Adipose tissue (tissue), 3 donors: ENCODE data around the gene CSF2. TPM values are rescaled to one million over a fixed set of nuclear protein-coding genes. Genes with fewer than 3 reads are reported as not detected.
"Not testable (repeated sequence)": the region's sequence is repeated elsewhere in the genome, so short reads cannot be mapped to it uniquely, and the experiment has no call there.

Experiments used
- H3K27ac ChIP-seq: one replicate; pipeline ENCODE4 v1.5.1; 2013; ENCODE audit warnings: low read depth, low read length
- WGBS, 3 donors: extraction: QIAGEN DNeasy Blood & Tissue Kit; methylation state at CpG; one replicate each; pipeline ENCODE4 v1.1.7; 2013; 5-methylcytosine and 5-hydroxymethylcytosine counted together
- polyA plus RNA-seq, 3 donors: library from polyadenylated mRNA; stranded (reverse); fragments of 200-250 nt; gene quantifications; one replicate each; pipeline ENCODE4 v1.2.3, GENCODE V29; 2013
- donor health status: healthy with polysubstance abuse.
- donor health status: Bipolar disorder and iron deficiency.
- donor health status: healthy.

Gene CSF2
- polyA plus RNA-seq, 3 donors = 0.10 TPM; not detected in 2

DNA sequence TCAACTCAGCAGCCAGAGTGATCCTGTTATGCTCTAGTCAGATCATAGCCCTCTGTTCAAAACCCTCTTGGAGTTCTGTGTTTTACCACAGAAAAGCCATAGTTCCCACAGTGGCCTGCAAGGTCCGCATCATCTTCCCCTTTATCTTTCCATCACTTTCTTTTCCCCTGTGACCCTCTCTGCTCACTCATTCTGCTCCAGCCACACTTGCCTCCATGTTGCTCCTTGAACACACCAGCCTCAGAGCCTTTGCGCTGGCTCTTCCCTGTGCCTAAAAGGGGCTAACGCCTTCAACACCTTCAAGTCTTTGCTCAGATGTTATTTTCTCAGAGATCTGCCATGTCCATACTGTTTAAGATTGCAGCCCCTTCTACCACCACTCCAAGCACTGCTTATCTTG lies 26.3 kb downstream of the CSF2 start:
- 84 to 87% (median 87%) methylated on average over 3 of the region's 3 CpGs for WGBS, 3 donors
- H3K27ac ChIP-seq = no peak overlapping the region

DNA sequence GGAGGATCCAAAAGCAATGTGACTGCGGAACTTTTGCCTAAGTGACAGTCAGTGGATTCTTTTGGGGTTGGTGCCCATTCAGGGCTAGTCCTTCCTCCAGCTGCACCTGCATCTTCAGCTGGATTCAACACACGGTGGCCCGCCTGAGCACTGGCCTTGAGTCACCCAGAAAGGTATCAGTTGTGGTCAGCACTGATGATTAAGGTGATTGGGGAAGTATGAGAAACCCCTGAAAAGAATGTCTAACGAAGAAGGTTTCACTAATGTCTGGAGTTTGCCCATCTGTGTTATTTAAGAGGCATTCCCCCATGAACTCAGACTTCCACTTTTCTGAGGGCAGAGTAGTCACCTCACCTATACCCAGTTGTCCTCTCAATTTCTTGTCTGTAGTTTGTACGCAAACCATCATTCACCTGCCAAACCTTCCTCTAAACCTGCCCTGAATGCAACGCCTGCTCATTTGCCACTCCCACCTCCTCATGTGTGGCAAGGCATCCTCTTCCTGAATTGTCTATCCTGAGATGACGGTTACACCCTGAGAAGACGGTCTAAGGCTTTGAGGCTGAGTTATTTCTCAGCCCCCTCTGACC lies 27.2 kb downstream of the CSF2 start:
- H3K27ac ChIP-seq = no peak overlapping the region
- 55 to 77% (median 69%) methylated on average over 8 of the region's 8 CpGs for WGBS, 3 donors

DNA sequence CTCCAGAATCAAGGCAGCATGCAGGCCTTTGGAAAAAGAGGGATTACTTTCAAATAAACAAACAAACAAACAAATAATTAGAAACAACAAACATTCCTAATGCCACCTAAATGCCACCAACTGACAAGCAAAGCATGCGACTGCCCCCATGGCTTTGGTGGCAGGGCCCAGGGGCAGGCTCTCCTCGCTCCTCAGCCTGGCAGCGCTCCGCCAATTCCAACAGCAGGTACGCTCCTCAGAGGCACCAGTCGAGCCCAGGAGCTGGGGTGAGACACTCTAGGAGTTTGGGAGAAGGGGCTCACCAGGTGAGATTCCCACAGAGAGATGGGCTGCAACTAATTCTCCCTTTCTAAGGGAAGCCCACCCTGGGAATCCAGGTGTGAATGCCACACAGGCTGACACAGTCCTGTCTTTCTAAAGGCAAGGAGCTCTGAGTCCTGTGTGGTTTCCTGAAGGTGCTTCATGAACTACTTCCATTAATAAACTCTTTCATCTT lies 27.8 kb downstream of the CSF2 start:
- WGBS, 3 donors = 94 to 99% (median 96%) methylated on average over 6 of the region's 6 CpGs
- no peak overlapping the region for H3K27ac ChIP-seq

DNA sequence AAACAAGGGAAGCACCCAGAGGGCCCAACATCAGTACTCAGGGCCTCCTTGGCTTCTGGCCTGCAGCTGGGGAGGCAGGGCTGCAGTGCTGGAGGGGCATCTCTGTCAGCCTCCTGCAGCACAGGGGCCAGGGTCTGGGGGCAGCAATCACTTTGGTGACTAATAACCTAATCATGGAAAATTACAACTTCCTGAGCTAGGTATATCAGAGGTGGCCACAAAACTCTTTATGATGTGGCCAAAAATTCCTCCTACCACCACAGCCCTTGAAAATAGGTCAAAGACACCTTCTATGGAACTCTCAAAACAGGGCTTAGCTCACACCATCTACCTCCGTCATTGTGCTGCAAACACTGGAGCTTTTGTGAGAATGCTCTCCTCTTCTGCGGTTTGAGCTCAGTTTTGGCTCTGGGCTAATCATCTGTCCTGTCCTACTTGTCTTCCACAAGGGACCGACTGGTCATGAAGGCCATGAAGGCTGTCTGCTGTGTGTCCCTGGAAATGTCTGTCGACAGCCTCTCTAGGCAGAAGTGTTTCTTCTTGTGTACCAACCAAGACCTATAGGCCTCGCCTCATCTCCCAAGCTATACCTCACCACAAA lies 28.6 kb downstream of the CSF2 start:
- no peak overlapping the region for H3K27ac ChIP-seq
- WGBS, 3 donors = 88 to 94% (median 90%) methylated on average over 5 of the region's 5 CpGs

DNA sequence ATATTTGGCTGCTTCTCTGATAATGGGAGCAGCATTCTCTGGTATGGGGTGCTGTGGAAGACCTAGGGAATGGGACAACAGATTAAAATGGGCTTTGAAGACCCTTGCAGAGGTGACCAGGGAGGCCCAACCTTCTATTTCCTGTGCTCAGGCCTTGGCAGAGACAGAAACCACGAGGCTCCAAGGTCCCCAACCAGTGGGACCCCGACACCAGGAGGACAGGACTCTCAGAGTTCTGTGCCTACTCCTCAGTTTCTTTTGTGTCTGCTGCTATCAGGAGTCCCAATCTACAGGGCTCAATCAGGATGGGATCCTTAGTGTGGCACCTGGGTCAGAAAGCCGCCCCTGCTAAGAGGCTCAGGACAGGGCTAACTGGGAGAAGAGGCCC lies 29.3 kb downstream of the CSF2 start:
- H3K27ac ChIP-seq = no peak overlapping the region
- WGBS, 3 donors = 64 to 70% (median 70%) methylated on average over 3 of the region's 3 CpGs

DNA sequence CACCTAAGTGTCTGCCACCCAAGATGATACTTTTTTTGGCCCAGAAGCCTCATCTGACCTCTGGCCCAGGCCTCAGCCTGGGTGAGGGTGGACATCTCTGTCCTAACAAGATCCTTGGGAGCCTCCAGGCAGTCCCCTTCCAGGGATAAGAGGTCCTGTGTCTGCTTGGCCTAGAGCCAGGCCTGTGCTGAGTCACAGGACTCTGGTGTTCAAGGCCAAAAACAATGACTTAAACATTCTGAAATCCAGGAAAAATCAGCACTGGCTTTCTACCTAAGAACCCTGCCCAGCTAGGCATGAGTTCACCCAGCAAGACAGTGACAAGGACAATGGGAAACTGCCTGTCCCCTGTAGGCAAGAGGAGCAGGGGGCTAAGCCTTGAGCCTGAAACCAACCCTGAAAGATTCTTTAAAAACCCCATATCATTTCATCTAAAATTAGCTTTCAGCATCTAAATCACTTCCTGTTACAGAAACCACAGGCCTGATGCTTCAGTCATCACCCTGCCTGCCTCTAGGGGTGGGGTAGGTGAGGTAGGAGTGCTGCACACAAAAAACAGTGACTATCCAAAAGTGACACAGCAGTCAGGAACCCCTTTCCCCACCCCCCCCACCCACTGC lies 29.9 kb downstream of the CSF2 start:
- H3K27ac ChIP-seq = no peak overlapping the region

DNA sequence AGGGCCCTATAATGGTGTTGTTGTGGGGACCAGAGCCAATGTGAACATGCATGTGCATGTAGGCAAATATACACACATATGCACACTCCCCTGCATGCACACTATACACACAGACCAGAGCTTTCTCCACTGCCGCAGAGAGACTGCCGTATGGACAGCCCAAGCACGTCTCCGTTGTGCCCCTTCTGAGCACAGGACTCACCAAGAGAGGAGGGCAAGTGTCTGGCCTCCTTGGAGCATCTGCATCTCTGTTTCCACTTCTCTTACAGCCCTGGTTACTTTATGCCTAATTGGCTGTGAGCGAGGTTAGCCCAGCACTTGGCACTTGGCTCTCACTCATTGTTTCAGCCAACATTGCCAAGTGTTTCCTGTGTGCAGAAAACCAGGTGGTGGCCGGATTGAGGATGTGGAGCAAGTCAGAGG lies 30.4 kb downstream of the CSF2 start:
- WGBS, 3 donors = 62 to 85% (median 63%) methylated on average over 6 of the region's 6 CpGs
- H3K27ac ChIP-seq = no peak overlapping the region

DNA sequence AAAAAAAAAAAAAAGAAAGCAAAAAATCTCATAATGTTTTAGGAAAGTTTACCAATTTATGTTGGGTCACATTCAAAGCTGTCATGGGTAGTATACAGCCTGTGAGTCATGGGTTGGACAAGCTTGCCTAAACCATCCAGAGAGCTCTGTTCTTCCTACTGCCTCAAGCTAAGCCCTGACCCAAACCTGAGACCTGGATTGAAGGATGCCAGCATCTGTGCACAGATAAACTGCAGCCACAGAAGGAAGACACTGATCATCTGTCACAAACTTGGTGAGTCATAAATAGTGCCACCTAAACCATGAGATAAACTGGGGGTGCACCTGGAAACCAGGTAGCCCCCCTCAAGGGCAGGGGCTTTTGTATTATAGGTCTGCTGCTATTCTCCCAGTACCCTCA lies 31.0 kb downstream of the CSF2 start:
- no peak overlapping the region for H3K27ac ChIP-seq

DNA sequence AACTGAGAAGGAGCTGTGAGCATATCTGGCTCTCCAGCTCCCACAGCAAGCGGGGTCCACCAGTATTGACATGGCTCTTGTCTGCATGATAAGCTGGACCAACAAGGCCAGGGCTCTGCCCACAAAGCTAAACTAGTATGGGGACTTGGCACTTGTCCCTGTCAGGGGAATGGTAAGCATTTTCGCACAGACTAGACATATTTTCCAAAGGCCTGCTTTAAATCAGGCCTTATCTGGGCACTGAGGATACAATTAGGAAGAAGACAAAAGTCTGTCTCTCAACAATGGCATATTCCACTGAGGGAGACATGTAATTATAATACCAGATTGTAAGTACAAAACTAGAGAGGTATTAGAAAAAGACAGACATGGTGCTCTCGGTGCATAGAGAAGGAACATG lies 32.1 kb downstream of the CSF2 start:
- no peak overlapping the region for H3K27ac ChIP-seq
- WGBS, 3 donors = 86 to 95% (median 94%) methylated on average over 3 of the region's 3 CpGs

DNA sequence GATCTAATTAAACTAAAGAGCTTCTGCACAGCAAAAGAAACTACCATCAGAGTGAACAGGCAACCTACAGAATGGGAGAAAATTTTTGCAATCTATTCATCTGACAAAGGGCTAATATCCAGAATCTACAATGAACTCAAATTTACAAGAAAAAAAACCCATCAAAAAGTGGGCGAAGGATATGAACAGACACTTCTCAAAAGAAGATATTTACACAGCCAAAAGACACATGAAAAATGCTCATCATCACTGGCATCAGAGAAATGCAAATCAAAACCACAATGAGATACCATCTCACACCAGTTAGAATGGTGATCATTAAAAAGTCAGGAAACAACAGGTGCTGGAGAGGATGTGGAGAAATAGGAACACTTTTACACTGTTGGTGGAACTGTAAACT lies 34.9 kb downstream of the CSF2 start:
- WGBS, 3 donors = 96 to 100% (median 97%) methylated on average over 1 of the region's 1 CpG
- not testable (repeated sequence) for H3K27ac ChIP-seq

DNA sequence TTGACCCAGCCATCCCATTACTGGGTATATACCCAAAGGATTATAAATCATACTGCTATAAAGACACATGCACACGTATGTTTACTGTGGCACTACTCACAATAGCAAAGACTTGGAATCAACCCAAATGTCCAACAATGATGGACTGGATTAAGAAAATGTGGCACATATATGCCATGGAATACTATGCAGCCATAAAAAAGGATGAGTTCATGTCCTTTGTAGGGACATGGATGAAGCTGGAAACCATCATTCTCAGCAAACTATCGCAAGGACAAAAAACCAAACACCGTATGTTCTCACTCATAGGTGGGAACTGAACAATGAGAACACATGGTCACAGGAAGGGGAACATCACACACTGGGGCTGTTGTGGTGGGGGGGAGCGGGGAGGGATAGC lies 35.4 kb downstream of the CSF2 start:
- H3K27ac ChIP-seq = not testable (repeated sequence)
- 94 to 97% (median 95%) methylated on average over 2 to 3 of the region's 4 CpGs for WGBS, 3 donors

DNA sequence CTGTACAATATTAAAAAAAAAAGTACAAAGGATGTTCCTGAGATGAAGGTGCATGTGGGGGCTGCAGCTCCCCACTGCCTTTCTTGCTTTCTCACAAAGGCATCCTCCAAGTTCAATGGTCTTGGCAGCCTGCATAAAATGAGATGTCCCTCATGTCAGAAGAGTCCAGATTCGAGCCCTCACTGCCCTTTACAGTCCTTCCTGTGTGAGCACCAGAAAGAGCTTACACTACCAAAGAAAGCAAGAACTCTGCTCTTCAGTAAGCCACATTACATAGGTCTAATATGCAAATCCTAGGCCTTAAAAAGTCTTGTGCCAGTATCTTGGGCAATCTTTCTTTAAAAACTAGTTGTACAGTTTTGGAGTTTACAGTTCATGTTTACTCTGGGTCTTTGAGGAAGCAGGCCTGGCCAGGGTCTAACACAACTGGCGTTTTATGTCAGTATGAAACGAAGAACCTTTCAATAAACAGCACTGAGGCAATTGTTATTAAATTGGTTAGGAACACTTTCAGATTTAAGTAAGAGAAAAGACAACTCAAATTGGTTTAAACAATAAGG lies 36.0 kb downstream of the CSF2 start:
- WGBS, 3 donors = 63 to 74% (median 70%) methylated on average over 3 of the region's 3 CpGs
- H3K27ac ChIP-seq = no peak overlapping the region

DNA sequence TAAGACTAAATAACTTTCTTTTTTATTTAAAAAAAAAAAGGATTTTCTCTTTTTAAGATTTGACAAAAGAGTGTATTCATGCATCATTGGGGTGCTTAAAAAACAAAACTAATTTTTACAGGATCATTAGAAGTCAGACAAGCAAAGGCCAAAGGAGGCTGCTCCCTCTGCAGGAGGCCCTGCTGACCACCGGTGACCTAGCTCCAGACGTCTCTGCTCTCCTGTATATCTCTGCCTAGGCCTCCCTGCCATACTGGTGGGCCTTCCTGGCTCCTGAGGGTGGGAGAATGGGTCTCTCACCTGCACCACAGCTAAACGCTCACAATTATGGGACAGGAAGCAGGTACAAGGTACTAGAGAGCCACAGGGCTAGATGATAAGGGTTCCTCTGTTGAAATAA lies 36.6 kb downstream of the CSF2 start:
- WGBS, 3 donors = 54 to 63% (median 62%) methylated on average over 3 of the region's 3 CpGs
- H3K27ac ChIP-seq = no peak overlapping the region

DNA sequence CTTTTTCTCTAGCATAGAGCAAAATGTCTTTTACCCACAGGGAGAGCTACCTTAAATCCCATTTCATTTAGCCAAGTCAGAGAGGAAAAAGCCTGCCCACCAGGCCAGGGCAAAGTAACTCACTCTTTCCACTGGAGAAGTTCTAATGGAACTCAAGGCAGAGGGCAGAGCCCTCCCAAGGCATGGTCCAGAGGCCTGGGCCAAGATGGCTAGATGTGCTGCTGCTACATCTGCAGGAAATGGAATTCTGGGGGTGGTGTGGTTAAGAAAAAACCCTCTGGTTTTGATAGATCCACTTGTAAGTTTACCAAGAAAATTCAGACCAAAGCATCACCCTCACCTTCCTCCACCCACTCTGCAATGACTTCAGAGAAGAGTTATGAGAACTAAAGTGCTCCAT lies 37.3 kb downstream of the CSF2 start:
- no peak overlapping the region for H3K27ac ChIP-seq

DNA sequence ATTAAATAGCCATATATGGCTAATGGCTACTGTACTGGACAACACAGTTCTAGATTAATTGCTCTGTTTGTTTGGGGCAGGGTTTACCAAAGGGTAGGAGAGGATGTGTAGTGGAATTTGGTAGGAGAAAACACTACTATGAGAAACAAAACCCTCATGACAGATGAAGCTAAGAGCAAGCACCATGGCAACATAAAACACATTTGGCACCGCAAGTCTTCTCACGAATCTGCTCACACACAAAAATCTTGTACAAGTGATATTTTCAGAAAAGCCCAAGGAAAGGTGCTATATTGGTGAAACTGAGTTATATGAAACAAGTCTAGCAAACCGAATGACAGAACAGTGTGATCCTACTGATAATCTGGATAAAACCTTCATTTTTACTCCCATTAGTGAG lies 38.5 kb downstream of the CSF2 start:
- no peak overlapping the region for H3K27ac ChIP-seq
- WGBS, 3 donors = 86 to 93% (median 87%) methylated on average over 3 of the region's 3 CpGs

DNA sequence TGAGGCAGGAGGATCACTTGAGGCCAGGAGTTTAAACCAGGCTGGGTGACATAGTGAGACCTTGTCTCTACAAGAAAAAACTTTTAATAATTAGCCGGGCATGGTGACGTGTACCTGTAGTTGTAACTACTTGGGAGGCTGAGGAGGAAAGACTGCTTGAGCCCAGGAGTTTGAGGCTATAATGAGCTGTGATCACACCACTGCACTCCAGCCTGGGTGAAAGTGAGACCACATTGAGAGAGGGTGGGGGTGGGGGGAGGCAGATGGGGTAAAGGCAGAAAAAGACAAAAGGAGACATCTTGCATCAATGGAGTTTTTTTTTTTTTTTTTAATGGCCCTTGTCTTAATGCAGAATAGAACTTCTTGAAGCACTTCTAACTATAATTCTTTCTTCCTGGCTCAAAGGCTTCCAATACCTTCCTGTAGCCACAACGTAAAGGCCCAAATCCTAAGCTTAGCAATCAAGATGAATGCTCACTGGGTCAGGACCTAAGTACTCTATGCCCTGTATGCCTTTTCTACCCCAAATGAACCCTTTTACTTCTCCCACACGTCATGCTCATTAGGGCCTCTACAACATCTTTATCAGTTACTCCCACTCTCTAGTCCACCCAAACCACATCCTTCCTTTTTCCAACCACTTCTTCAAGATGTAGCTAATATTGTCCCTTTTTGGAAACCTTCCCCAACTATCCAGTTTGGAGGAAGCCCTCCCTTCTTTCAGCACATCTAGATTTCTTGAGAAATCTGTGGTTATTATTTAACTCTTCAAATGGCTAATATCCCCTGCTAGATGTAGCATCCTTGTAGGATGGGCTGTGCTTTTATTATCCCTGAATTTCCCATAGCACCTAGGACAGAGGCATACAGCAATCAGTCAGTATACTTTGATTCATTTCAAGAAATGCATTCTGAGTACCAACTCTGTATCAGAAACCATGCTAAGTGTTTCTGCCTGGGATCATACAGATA lies 40.8 kb downstream of the CSF2 start:
- WGBS, 3 donors = 69 to 78% (median 74%) methylated on average over 4 of the region's 4 CpGs

DNA sequence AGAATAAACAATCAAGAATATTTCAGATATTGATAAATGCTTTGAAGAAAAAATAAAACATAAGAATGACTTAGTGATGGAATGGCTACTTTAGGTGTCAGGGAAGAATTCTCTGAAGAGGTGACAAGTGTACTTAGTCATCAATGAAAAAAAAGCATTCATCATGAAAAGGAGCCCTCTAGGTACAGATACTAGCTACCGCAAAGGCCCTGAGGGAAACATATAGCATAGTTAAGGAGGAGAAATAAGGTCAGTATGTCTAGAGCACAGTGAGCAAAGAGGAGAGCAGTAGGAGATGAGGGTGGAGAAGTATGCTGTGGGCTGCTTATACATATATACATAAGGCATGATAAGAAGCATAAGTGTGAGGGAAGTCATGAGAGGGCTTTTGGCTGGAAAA lies 41.8 kb downstream of the CSF2 start:
- 92 to 97% (median 94%) methylated on average over 1 of the region's 1 CpG for WGBS, 3 donors
- H3K27ac ChIP-seq = no peak overlapping the region

More for the DNA sequence above, 40.8 kb downstream of the CSF2 start:
- H3K27ac ChIP-seq = no peak overlapping the region

DNA sequence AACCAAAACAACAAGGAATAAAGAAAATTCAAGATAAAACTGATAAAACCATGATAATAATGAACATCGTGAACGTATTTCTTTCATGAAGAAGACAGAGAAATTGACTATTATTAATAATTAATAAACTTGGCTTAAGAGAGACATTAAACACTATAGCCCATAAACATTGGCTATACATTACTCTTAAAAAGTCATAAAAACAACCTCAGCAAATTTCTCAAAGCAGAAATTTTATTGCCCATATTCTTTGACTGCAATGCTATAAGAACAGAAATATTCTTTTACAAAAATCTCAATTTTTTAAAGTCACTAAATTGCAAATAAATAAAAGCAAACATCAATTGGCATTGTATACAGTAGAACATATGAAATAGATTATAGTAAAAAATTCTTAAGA lies 42.5 kb downstream of the CSF2 start:
- WGBS, 3 donors = 89 to 96% (median 93%) methylated on average over 2 of the region's 2 CpGs
- H3K27ac ChIP-seq = no peak overlapping the region
